Mucosa of gallbladder (tissue), 1 donor: ENCODE data around the gene WBP1L. TPM values are rescaled to one million over a fixed set of nuclear protein-coding genes. Genes with fewer than 3 reads are reported as not detected.
"Not testable (repeated sequence)": the region's sequence is repeated elsewhere in the genome, so short reads cannot be mapped to it uniquely, and the experiment has no call there.

Experiments
- DNase-seq: peaks from one replicate; pipeline ENCODE4 v3.0.0-alpha.2; 2020; ENCODE audit warnings: low spot score
- total RNA-seq: library from RNA; stranded (reverse); gene quantifications from one replicate; pipeline ENCODE4 v1.2.1, GENCODE V29; 2021
- donor health status: DM: no; HTN: no; CAD: no.

WBP1L gene
- total RNA-seq, result 58.1 TPM

- peak; percentile 99 for DNase-seq
Measured at GRCh38 chr10:102743588-102744373, at the start of gene WBP1L. Gene WBP1L (plus strand): TSS chr10:102743948. CDS start chr10:102744054, 106 bp downstream.

- not testable (repeated sequence) for DNase-seq
Measured at GRCh38 chr10:102695401-102695800, 48.3 kb upstream of the WBP1L start.

- no peak for DNase-seq
Measured at GRCh38 chr10:102696736-102697135, 47.0 kb upstream of the WBP1L start.

- DNase-seq, result no peak
Measured at GRCh38 chr10:102698894-102699293, 44.9 kb upstream of the WBP1L start.

- DNase-seq, result no peak
Measured at GRCh38 chr10:102701272-102701671, 42.5 kb upstream of the WBP1L start.

- no peak for DNase-seq
Measured at GRCh38 chr10:102701796-102702195, 42.0 kb upstream of the WBP1L start.

- DNase-seq, result no peak
Measured at GRCh38 chr10:102702742-102703141, 41.0 kb upstream of the WBP1L start.

GRCh38 chr10:102704915-102705314 lies 38.8 kb upstream of the WBP1L start:
- DNase-seq, result no peak

- DNase-seq, result no peak
Measured at GRCh38 chr10:102705531-102705930, 38.2 kb upstream of the WBP1L start.

- no peak for DNase-seq
Measured at GRCh38 chr10:102710609-102711008, 33.1 kb upstream of the WBP1L start.

GRCh38 chr10:102712089-102712488 lies 31.7 kb upstream of the WBP1L start:
- DNase-seq, result no peak

- no peak for DNase-seq
Measured at GRCh38 chr10:102712843-102713538, 30.8 kb upstream of the WBP1L start.

GRCh38 chr10:102713539-102713813 lies 30.3 kb upstream of the WBP1L start:
- DNase-seq, result no peak

- DNase-seq, result peak; percentile 98
Measured at GRCh38 chr10:102713814-102714620, 29.7 kb upstream of the WBP1L start, which contains the start of gene ARL3. Gene ARL3 (minus strand): TSS chr10:102714397. CDS start chr10:102714275, 122 bp downstream.

- no peak for DNase-seq
Measured at GRCh38 chr10:102714621-102715455, 28.9 kb upstream of the WBP1L start, which contains the start of gene SFXN2. Gene SFXN2 (plus strand): TSS chr10:102714636. CDS start chr10:102726637, 12,001 bp downstream.

- no peak for DNase-seq
Measured at GRCh38 chr10:102715880-102716279, 27.9 kb upstream of the WBP1L start.

- DNase-seq, result not testable (repeated sequence)
Measured at GRCh38 chr10:102716900-102717565, 26.7 kb upstream of the WBP1L start.

GRCh38 chr10:102718220-102718619 lies 25.5 kb upstream of the WBP1L start:
- DNase-seq, result no peak

GRCh38 chr10:102720337-102720736 lies 23.4 kb upstream of the WBP1L start:
- DNase-seq, result no peak

GRCh38 chr10:102720775-102721301 lies 22.9 kb upstream of the WBP1L start:
- no peak for DNase-seq

- no peak for DNase-seq
Measured at GRCh38 chr10:102721954-102722353, 21.8 kb upstream of the WBP1L start.
